Small intestine (tissue), 7 donors: ENCODE data around the gene OBI1. TPM values are rescaled to one million over a fixed set of nuclear protein-coding genes. Genes with fewer than 3 reads are reported as not detected.

Experiments
- DNase-seq, 2 donors: peaks; one replicate each; pipeline versions ENCODE4 v3.0.0 to v3.0.0-alpha.2; 2013
- FAIRE-seq: peaks from 2 replicates; lab custom pipeline; 2012; peaks lifted over from hg19 to GRCh38; lab: Jason Lieb, UNC
- H3K27ac ChIP-seq, 3 donors: one replicate each; pipeline ENCODE4 v1.5.1; 2013; ENCODE audit warnings: low read length in 2 of 3, mild to moderate bottlenecking in 2 of 3, control low read depth in 1 of 3, inconsistent platforms in 1 of 3, low read depth in 1 of 3, moderate library complexity in 1 of 3
- H3K27me3 ChIP-seq, 3 donors: one replicate each; pipeline ENCODE4 v1.6.1; 2013; ENCODE audit warnings: low read length in 3 of 3, inconsistent platforms in 1 of 3; ENCODE audit not compliant: control insufficient read depth in 3 of 3, insufficient read depth in 3 of 3
- H3K36me3 ChIP-seq, 3 donors: one replicate each; pipeline ENCODE4 v1.6.1; 2013; ENCODE audit warnings: low read length in 3 of 3, inconsistent platforms in 1 of 3, low read depth in 1 of 3, mild to moderate bottlenecking in 1 of 3, moderate library complexity in 1 of 3; ENCODE audit not compliant: control insufficient read depth in 3 of 3, insufficient read depth in 2 of 3
- H3K4me1 ChIP-seq, 3 donors: one replicate each; pipeline ENCODE4 v1.6.1; 2013; ENCODE audit warnings: low read length in 2 of 3, inconsistent platforms in 1 of 3, low read depth in 1 of 3, mild to moderate bottlenecking in 1 of 3, moderate library complexity in 1 of 3; ENCODE audit not compliant: control insufficient read depth in 3 of 3, insufficient read depth in 2 of 3
- H3K4me3 ChIP-seq, 3 donors: one replicate each; pipeline ENCODE4 v1.5.1; 2013; ENCODE audit warnings: low read length in 3 of 3, control low read depth in 1 of 3, inconsistent platforms in 1 of 3, low read depth in 1 of 3, mild to moderate bottlenecking in 1 of 3, moderate library complexity in 1 of 3
- H3K9me3 ChIP-seq, 2 donors: one replicate each; pipeline ENCODE4 v1.6.1; 2013; ENCODE audit warnings: low read depth in 1 of 2, low read length in 1 of 2; ENCODE audit not compliant: control insufficient read depth in 2 of 2, insufficient read depth in 1 of 2
- WGBS, 3 donors: extraction: QIAGEN DNeasy Blood & Tissue Kit; methylation state at CpG; one replicate each; pipeline ENCODE4 v1.1.7; 2013; 5-methylcytosine and 5-hydroxymethylcytosine counted together
- polyA plus RNA-seq, 4 donors: library from polyadenylated mRNA; stranded (reverse) in 3 of 4; unstranded in 1 of 4; fragments of 200-250 nt in 3 of 4; fragments of 120-200 nt in 1 of 4; gene quantifications; one replicate each; pipeline versions ENCODE4 v1.2.1 to v1.2.3, GENCODE V29; 2013
- donor health status: healthy with polysubstance abuse.
- donor health status: control.
- donor health status: control.
- donor health status: Bipolar disorder and iron deficiency.
- donor health status: healthy.

Gene OBI1
- polyA plus RNA-seq, 4 donors = 2.2 to 15.3 (median 4.0) TPM

- Histone ChIP-seq H3K4me1 (peaks cover 2 to 22% (median 11%) of the 10 kb centered on the region in 3 donors), H3K36me3 (no peaks in the 10 kb centered on the region), H3K4me3 (no peak overlapping the region), H3K27ac (no peak overlapping the region), H3K27me3 (peaks cover 0 to 91% (median 60%) of the 10 kb centered on the region in 3 donors), H3K9me3 (no peaks in the 10 kb centered on the region)
- FAIRE-seq (no peak), DNase-seq (peak in 1 of 2 donors; percentile 8)
- WGBS, 3 donors = 6 to 17% (median 8%) methylated on average over 6 of the region's 6 CpGs
These were observed 59.2 kb downstream of the OBI1 start for GRCh38 chr13:78599645-78600279.

- Histone ChIP-seq H3K4me1 (peaks cover 2 to 22% (median 11%) of the 10 kb centered on the region in 3 donors), H3K9me3 (no peaks in the 10 kb centered on the region), H3K36me3 (no peaks in the 10 kb centered on the region), H3K27me3 (peaks cover 0 to 91% (median 63%) of the 10 kb centered on the region in 3 donors), H3K27ac (no peak overlapping the region), H3K4me3 (no peak overlapping the region)
- DNase-seq = peak in 1 of 2 donors; percentile 13
- 10 to 19% (median 12%) methylated on average over 5 of the region's 5 CpGs for WGBS, 3 donors
- no peak for FAIRE-seq
These were observed 59.9 kb downstream of the OBI1 start for GRCh38 chr13:78598966-78599644.

GRCh38 chr13:78598116-78598781 lies 60.7 kb downstream of the OBI1 start:
- FAIRE-seq = no peak
- WGBS, 3 donors = 8 to 16% (median 9%) methylated on average over 3 of the region's 3 CpGs
- Histone ChIP-seq H3K27ac (no peak overlapping the region), H3K4me1 (peaks cover 2 to 19% (median 11%) of the 10 kb centered on the region in 3 donors), H3K36me3 (no peaks in the 10 kb centered on the region), H3K4me3 (no peak overlapping the region), H3K9me3 (no peaks in the 10 kb centered on the region), H3K27me3 (peaks cover 0 to 91% (median 64%) of the 10 kb centered on the region in 3 donors)
- DNase-seq = no peak

GRCh38 chr13:78597602-78597932 lies 61.4 kb downstream of the OBI1 start:
- no peak for FAIRE-seq
- Histone ChIP-seq H3K27me3 (peaks cover 0 to 90% (median 61%) of the 10 kb centered on the region in 3 donors), H3K4me3 (no peak overlapping the region), H3K9me3 (no peaks in the 10 kb centered on the region), H3K4me1 (peaks cover 2 to 19% (median 11%) of the 10 kb centered on the region in 3 donors), H3K27ac (no peak overlapping the region), H3K36me3 (no peaks in the 10 kb centered on the region)
- WGBS, 3 donors = 10 to 28% (median 13%) methylated on average over 7 of the region's 7 CpGs
- no peak for DNase-seq

- Histone ChIP-seq H3K27ac (no peak overlapping the region), H3K4me3 (no peak overlapping the region), H3K9me3 (no peaks in the 10 kb centered on the region), H3K4me1 (peaks cover 2 to 19% (median 11%) of the 10 kb centered on the region in 3 donors), H3K36me3 (no peaks in the 10 kb centered on the region), H3K27me3 (peaks cover 0 to 88% (median 60%) of the 10 kb centered on the region in 3 donors)
- FAIRE-seq (no peak), DNase-seq (peak; percentile 32 to 42)
- 6 to 9% (median 6%) methylated on average over 50 of the region's 50 CpGs for WGBS, 3 donors
These were observed 62.0 kb downstream of the OBI1 start for GRCh38 chr13:78596736-78597601.

GRCh38 chr13:78596399-78596735 lies 62.6 kb downstream of the OBI1 start:
- H3K4me3 ChIP-seq = no peak overlapping the region
- DNase-seq = no peak
- FAIRE-seq = no peak
- H3K4me1 ChIP-seq = peaks cover 1 to 16% (median 8%) of the 10 kb centered on the region in 3 donors
- WGBS, 3 donors = 4 to 6% (median 5%) methylated on average over 22 of the region's 22 CpGs
- no peaks in the 10 kb centered on the region for H3K36me3 ChIP-seq
- H3K27ac ChIP-seq = no peak overlapping the region
- no peaks in the 10 kb centered on the region for H3K9me3 ChIP-seq
- peaks cover 0 to 84% (median 57%) of the 10 kb centered on the region in 3 donors for H3K27me3 ChIP-seq

GRCh38 chr13:78595495-78596398 lies 63.2 kb downstream of the OBI1 start:
- Histone ChIP-seq H3K27ac (no peak overlapping the region), H3K4me1 (peaks cover 0 to 14% (median 4%) of the 10 kb centered on the region in 3 donors), H3K4me3 (peak overlapping the region in 1 of 3 donors; percentile 14), H3K9me3 (no peaks in the 10 kb centered on the region), H3K27me3 (peaks cover 0 to 78% (median 53%) of the 10 kb centered on the region in 3 donors), H3K36me3 (no peaks in the 10 kb centered on the region)
- WGBS, 3 donors = 4 to 8% (median 6%) methylated on average over 63 to 65 of the region's 65 CpGs
- FAIRE-seq (no peak), DNase-seq (peak in 1 of 2 donors; percentile 40)
